RWPE2 (cell line): ENCODE data around the gene APOBEC3B.

Experiments
- ATAC-seq: fragments of 200-7000 bp; cut with Tn5 transposase; 3 replicates; pipeline ENCODE4 v1.9.1; 2021; ENCODE audit warnings: low read depth
- DNase-seq: peaks from one replicate; pipeline ENCODE4 v3.0.0-alpha.2; 2020; ENCODE audit warnings: low spot score
- H3K27ac ChIP-seq: fragments of 450-650 bp; 2 replicates; pipeline ENCODE4 v1.5.1; 2017; ENCODE audit warnings: mild to moderate bottlenecking; ENCODE audit not compliant: poor library complexity, severe bottlenecking
- H3K27me3 ChIP-seq: fragments of 250-450 bp; sonication (Bioruptor Pico); 2 replicates; pipeline ENCODE4 v1.5.1; 2021; ENCODE audit warnings: mild to moderate bottlenecking, moderate library complexity; ENCODE audit not compliant: insufficient read depth, poor library complexity, severe bottlenecking
- H3K36me3 ChIP-seq: fragments of 250-450 bp; sonication (Bioruptor Pico); 2 replicates; pipeline ENCODE4 v1.5.1; 2020; ENCODE audit warnings: low read depth, mild to moderate bottlenecking, moderate library complexity
- H3K4me1 ChIP-seq: fragments of 250-450 bp; sonication (Bioruptor Pico); 2 replicates; pipeline ENCODE4 v1.5.1; 2021; ENCODE audit warnings: mild to moderate bottlenecking, moderate library complexity; ENCODE audit not compliant: insufficient read depth, poor library complexity, severe bottlenecking
- H3K4me3 ChIP-seq: fragments of 250-450 bp; sonication (Bioruptor Pico); 2 replicates; pipeline ENCODE4 v1.5.1; 2021; ENCODE audit warnings: mild to moderate bottlenecking, moderate library complexity; ENCODE audit not compliant: severe bottlenecking
- H3K9me3 ChIP-seq: fragments of 250-450 bp; sonication (Bioruptor Pico); 2 replicates; pipeline ENCODE4 v1.5.1; 2021; ENCODE audit warnings: mild to moderate bottlenecking, moderate library complexity; ENCODE audit not compliant: severe bottlenecking
- CTCF ChIP-seq: fragments of 450-650 bp; IDR thresholded peaks from one replicate; pipeline ENCODE4 v1.5.1; 2017; ENCODE audit warnings: mild to moderate bottlenecking, moderate library complexity; ENCODE audit not compliant: poor library complexity, severe bottlenecking

Gene APOBEC3B

GRCh38 chr22:38981992-38982927 is at the start of gene APOBEC3B:
APOBEC3B (plus strand) TSS chr22:38982347; CDS start chr22:38982454, 107 bp downstream.
- H3K4me1 ChIP-seq: peaks cover 22% of the 10 kb centered on the region
- H3K27ac ChIP-seq: peak within 1 kb of the TSS; percentile 23
- DNase-seq (peak; percentile 91), ATAC-seq (peak; percentile 88)
- H3K36me3 ChIP-seq: no peaks in the 10 kb centered on the region
- peaks cover 7% of the 10 kb centered on the region for H3K9me3 ChIP-seq
- H3K27me3 ChIP-seq: no peaks in the 10 kb centered on the region
- no peak for TF ChIP-seq CTCF
- H3K4me3 ChIP-seq: peak within 1 kb of the TSS; percentile 19

- Histone ChIP-seq H3K4me3 (no peak overlapping the region), H3K4me1 (no peaks in the 10 kb centered on the region), H3K27me3 (peaks cover 6% of the 10 kb centered on the region), H3K36me3 (no peaks in the 10 kb centered on the region), H3K27ac (no peak overlapping the region), H3K9me3 (no peaks in the 10 kb centered on the region)
- DNase-seq: peak; percentile 86
- no peak for TF ChIP-seq CTCF
- peak; percentile 73 for ATAC-seq
Measured at GRCh38 chr22:38935023-38935422, 47.1 kb upstream of the APOBEC3B start.

- Histone ChIP-seq H3K27ac (no peak overlapping the region), H3K4me1 (no peaks in the 10 kb centered on the region), H3K27me3 (peaks cover 6% of the 10 kb centered on the region), H3K9me3 (no peaks in the 10 kb centered on the region), H3K4me3 (no peak overlapping the region), H3K36me3 (no peaks in the 10 kb centered on the region)
- no peak for DNase-seq
- no peak for ATAC-seq
- no peak for TF ChIP-seq CTCF
Measured at GRCh38 chr22:38935616-38936015, 46.5 kb upstream of the APOBEC3B start.

GRCh38 chr22:38936562-38936961 is 45.6 kb upstream of the APOBEC3B start:
- Histone ChIP-seq H3K4me1 (no peaks in the 10 kb centered on the region), H3K27me3 (peaks cover 6% of the 10 kb centered on the region), H3K36me3 (no peaks in the 10 kb centered on the region), H3K27ac (no peak overlapping the region), H3K9me3 (no peaks in the 10 kb centered on the region), H3K4me3 (no peak overlapping the region)
- no peak for DNase-seq
- no peak for ATAC-seq
- TF ChIP-seq CTCF: no peak

GRCh38 chr22:38937036-38937435 is 45.1 kb upstream of the APOBEC3B start:
- Histone ChIP-seq H3K36me3 (no peaks in the 10 kb centered on the region), H3K4me1 (no peaks in the 10 kb centered on the region), H3K27me3 (peaks cover 6% of the 10 kb centered on the region), H3K4me3 (no peak overlapping the region), H3K27ac (no peak overlapping the region), H3K9me3 (no peaks in the 10 kb centered on the region)
- TF ChIP-seq CTCF: no peak
- DNase-seq (no peak), ATAC-seq (no peak)
